ENCODE data around the gene ZNF630. TPM values are rescaled to one million over a fixed set of nuclear protein-coding genes. Genes with fewer than 3 reads are reported as not detected.
A peak's percentile ranks its signal among the peaks of the same experiment; 100 is the strongest.
"Not testable (repeated sequence)": the region's sequence is repeated elsewhere in the genome, so short reads cannot be mapped to it uniquely, and the experiment has no call there.

Gene ZNF630
- 1 to 10 TPM; 2.3 to 3.0 TPM for total RNA-seq

GRCh38 chrX:48071064-48071985 lies at the start of gene ZNF630:
ZNF630 (minus strand) TSS chrX:48071640; CDS start chrX:48066886, 4,754 bp downstream.
- DNase-seq (ENCODE audit: low spot score in 2 of 2) (peak; percentile 32 to 69), ATAC-seq (peak; percentile 93 to 95)
- H3K36me3 Mint-ChIP-seq = peaks cover 0 to 8% of the 10 kb centered on the region in 2 donors
- peak within 1 kb of the TSS; percentile 86 to 96 for H3K27ac Mint-ChIP-seq
- no peaks in the 10 kb centered on the region for H3K9me3 Mint-ChIP-seq

GRCh38 chrX:48107717-48108116 lies 36.3 kb upstream of the ZNF630 start:
- Mint-ChIP-seq H3K9me3 (no peaks in the 10 kb centered on the region), H3K27ac (no peak overlapping the region), H3K36me3 (no peaks in the 10 kb centered on the region)
- ATAC-seq (no peak), DNase-seq (ENCODE audit: low spot score in 2 of 2) (no peak)

GRCh38 chrX:48102874-48103374 lies 31.5 kb upstream of the ZNF630 start:
- no peaks in the 10 kb centered on the region for H3K36me3 Mint-ChIP-seq
- peaks cover 0 to 9% of the 10 kb centered on the region in 2 donors for H3K9me3 Mint-ChIP-seq
- ATAC-seq (no peak), DNase-seq (ENCODE audit: low spot score in 2 of 2) (no peak)
- H3K27ac Mint-ChIP-seq = no peak overlapping the region

- ATAC-seq = no peak
Observed at GRCh38 chrX:48101443-48101842, 30.0 kb upstream of the ZNF630 start.

GRCh38 chrX:48092558-48092957 lies 21.1 kb upstream of the ZNF630 start:
- not testable (repeated sequence) for H3K27ac Mint-ChIP-seq; H3K36me3 Mint-ChIP-seq; H3K9me3 Mint-ChIP-seq; ATAC-seq; DNase-seq (ENCODE audit: low spot score in 2 of 2)

More at GRCh38 chrX:48101443-48101842, 30.0 kb upstream of the ZNF630 start:
- no peak for DNase-seq (ENCODE audit: low spot score in 2 of 2)
- Mint-ChIP-seq H3K36me3 (no peaks in the 10 kb centered on the region), H3K27ac (no peak overlapping the region), H3K9me3 (peaks cover 0 to 9% of the 10 kb centered on the region in 2 donors)

- no peaks in the 10 kb centered on the region for H3K36me3 Mint-ChIP-seq
- DNase-seq (ENCODE audit: low spot score in 2 of 2) (no peak), ATAC-seq (no peak)
- no peak overlapping the region for H3K27ac Mint-ChIP-seq
- H3K9me3 Mint-ChIP-seq = no peaks in the 10 kb centered on the region
Observed at GRCh38 chrX:48090123-48090522, 18.7 kb upstream of the ZNF630 start.

GRCh38 chrX:48086082-48086481 lies 14.6 kb upstream of the ZNF630 start:
- ATAC-seq (no peak), DNase-seq (ENCODE audit: low spot score in 2 of 2) (no peak)
- H3K36me3 Mint-ChIP-seq = no peaks in the 10 kb centered on the region
- H3K9me3 Mint-ChIP-seq = no peaks in the 10 kb centered on the region
- no peak overlapping the region for H3K27ac Mint-ChIP-seq

- no peak for DNase-seq (ENCODE audit: low spot score in 2 of 2)
- Mint-ChIP-seq H3K27ac (no peak overlapping the region), H3K9me3 (no peaks in the 10 kb centered on the region), H3K36me3 (no peaks in the 10 kb centered on the region)
- no peak for ATAC-seq
Observed at GRCh38 chrX:48083706-48084105, 12.3 kb upstream of the ZNF630 start.

- Mint-ChIP-seq H3K9me3 (no peaks in the 10 kb centered on the region), H3K36me3 (no peaks in the 10 kb centered on the region), H3K27ac (no peak overlapping the region)
- peak; percentile 53 to 71 for ATAC-seq
- DNase-seq (ENCODE audit: low spot score in 2 of 2) = peak; percentile 32 to 54
Observed at GRCh38 chrX:48083212-48083611, 11.8 kb upstream of the ZNF630 start.

- no peak for ATAC-seq
- no peak for DNase-seq (ENCODE audit: low spot score in 2 of 2)
- H3K27ac Mint-ChIP-seq = no peak overlapping the region
- H3K36me3 Mint-ChIP-seq = peaks cover 0 to under 1% of the 10 kb centered on the region in 2 donors
- H3K9me3 Mint-ChIP-seq = no peaks in the 10 kb centered on the region
Observed at GRCh38 chrX:48076343-48076742, 4.9 kb upstream of the ZNF630 start.

GRCh38 chrX:48071986-48072605 lies 656 bp upstream of the ZNF630 start:
- DNase-seq (ENCODE audit: low spot score in 2 of 2) (no peak), ATAC-seq (no peak)
- Mint-ChIP-seq H3K36me3 (peaks cover 0 to 8% of the 10 kb centered on the region in 2 donors), H3K27ac (peak overlapping the region in 1 of 2 donors; percentile 96), H3K9me3 (no peaks in the 10 kb centered on the region)

- no peaks in the 10 kb centered on the region for H3K9me3 Mint-ChIP-seq
- peaks cover 0 to 8% of the 10 kb centered on the region in 2 donors for H3K36me3 Mint-ChIP-seq
- no peak for ATAC-seq
- H3K27ac Mint-ChIP-seq = no peak overlapping the region
- no peak for DNase-seq (ENCODE audit: low spot score in 2 of 2)
Observed at GRCh38 chrX:48068096-48068887, 3.1 kb downstream of the ZNF630 start.

GRCh38 chrX:48064261-48064660 lies 7.2 kb downstream of the ZNF630 start:
- H3K9me3 Mint-ChIP-seq = peaks cover 0 to 4% of the 10 kb centered on the region in 2 donors
- no peak for ATAC-seq
- peaks cover 20% of the 10 kb centered on the region in 2 donors for H3K36me3 Mint-ChIP-seq
- DNase-seq (ENCODE audit: low spot score in 2 of 2) = no peak
- no peak overlapping the region for H3K27ac Mint-ChIP-seq

- ATAC-seq = peak in 1 of 2 donors; percentile 56
- Mint-ChIP-seq H3K27ac (no peak overlapping the region), H3K36me3 (peaks cover 31 to 34% of the 10 kb centered on the region in 2 donors), H3K9me3 (peaks cover 0 to 9% of the 10 kb centered on the region in 2 donors)
- DNase-seq (ENCODE audit: low spot score in 2 of 2) = no peak
Observed at GRCh38 chrX:48059296-48059639, 12.2 kb downstream of the ZNF630 start.

GRCh38 chrX:48058621-48059295 lies 12.7 kb downstream of the ZNF630 start:
- DNase-seq (ENCODE audit: low spot score in 2 of 2) (no peak), ATAC-seq (peak; percentile 64 to 77)
- H3K9me3 Mint-ChIP-seq = peaks cover 0 to 9% of the 10 kb centered on the region in 2 donors
- H3K27ac Mint-ChIP-seq = no peak overlapping the region
- peaks cover 31 to 34% of the 10 kb centered on the region in 2 donors for H3K36me3 Mint-ChIP-seq

- H3K36me3 Mint-ChIP-seq = no peaks in the 10 kb centered on the region
- DNase-seq (ENCODE audit: low spot score in 2 of 2) (no peak), ATAC-seq (no peak)
- no peaks in the 10 kb centered on the region for H3K9me3 Mint-ChIP-seq
- no peak overlapping the region for H3K27ac Mint-ChIP-seq
Observed at GRCh38 chrX:48046846-48047245, 24.6 kb downstream of the ZNF630 start.
